Liver (tissue), 3 donors: ENCODE results near the gene THADA.

Experiments
- CTCF ChIP-seq: fragments of 150-350 bp; IDR thresholded peaks from 2 replicates; pipeline ENCODE4 v1.5.1; 2017; ENCODE audit warnings: improper control_type of control experiment, low read depth, low read length; ENCODE audit not compliant: missing input control
- RAD21 ChIP-seq, 2 donors: IDR thresholded peaks; 2 replicates each; pipeline ENCODE4 v1.6.1; 2016; ENCODE audit warnings: antibody characterized with exemption in 2 of 2, mild to moderate bottlenecking in 2 of 2
- SP1 ChIP-seq: IDR thresholded peaks from 2 replicates; pipeline ENCODE4 v1.6.1; 2018; ENCODE audit warnings: antibody characterized with exemption, mild to moderate bottlenecking
- TAF1 ChIP-seq: conservative IDR thresholded peaks from 2 replicates; pipeline ENCODE4 v1.6.1; 2016; ENCODE audit warnings: antibody characterized with exemption, mild to moderate bottlenecking
- YY1 ChIP-seq: IDR thresholded peaks from 2 replicates; pipeline ENCODE4 v1.6.1; 2016; ENCODE audit warnings: antibody characterized with exemption, mild to moderate bottlenecking
- ZBTB33 ChIP-seq: IDR thresholded peaks from 2 replicates; pipeline ENCODE4 v1.6.1; 2016; ENCODE audit warnings: antibody characterized with exemption
- TF ChIP-seq, protein P1 (sequence below): IDR thresholded peaks from 2 replicates; pipeline ENCODE4 v1.6.1; 2016; ENCODE audit warnings: antibody characterized with exemption
- donor health status: healthy.
- donor health status: healthy.

DNA sequence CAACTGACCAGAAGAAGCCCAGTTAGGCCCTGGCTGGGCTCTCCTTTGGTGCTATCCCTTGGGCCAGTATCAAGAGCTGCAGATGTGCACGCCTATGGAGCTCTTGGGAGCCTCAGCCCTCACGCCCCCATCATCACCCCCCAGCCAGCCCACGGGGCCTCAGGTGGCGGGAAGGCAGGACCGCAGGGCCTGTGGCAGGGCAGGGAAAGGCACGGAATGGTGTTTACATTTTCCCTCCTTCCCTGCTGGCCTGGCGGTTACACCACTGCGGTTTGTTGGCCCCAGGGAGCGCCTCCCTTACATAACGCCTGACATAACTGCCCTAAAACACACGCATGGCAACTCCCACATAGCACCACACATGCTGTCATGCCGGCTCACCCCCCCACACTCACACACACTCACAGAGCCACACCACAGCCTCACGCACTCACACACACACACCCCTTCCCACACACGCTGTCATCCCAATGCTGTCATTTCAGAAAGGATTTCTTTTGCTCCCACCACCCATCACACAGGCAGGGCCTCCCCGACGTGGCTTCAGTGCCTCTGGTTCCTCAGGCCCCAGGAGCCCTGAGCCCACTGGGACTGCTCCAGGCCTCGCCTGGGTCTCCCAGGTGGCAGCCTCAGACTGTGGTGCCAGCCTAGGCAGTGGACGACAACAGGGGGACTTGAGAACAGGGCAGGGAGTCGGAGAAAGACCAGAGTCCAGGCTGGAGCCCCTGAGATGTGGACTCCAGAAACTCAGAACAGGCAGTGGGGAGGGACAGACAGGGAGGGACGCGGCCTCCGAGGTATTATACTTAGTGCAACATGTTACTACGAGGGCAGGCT lies 385.2 kb downstream of the THADA start:
- no peak for TF ChIP-seq CTCF
- TF ChIP-seq, protein P1, sequence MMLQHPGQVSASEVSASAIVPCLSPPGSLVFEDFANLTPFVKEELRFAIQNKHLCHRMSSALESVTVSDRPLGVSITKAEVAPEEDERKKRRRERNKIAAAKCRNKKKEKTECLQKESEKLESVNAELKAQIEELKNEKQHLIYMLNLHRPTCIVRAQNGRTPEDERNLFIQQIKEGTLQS = no peak
- peak in 1 of 2 donors; percentile 33 for TF ChIP-seq RAD21 (IDR thresholded peaks at IDR 0.05)
- no peak for TF ChIP-seq ZBTB33
- TF ChIP-seq SP1 = no peak
- TF ChIP-seq TAF1 = no peak
- TF ChIP-seq YY1 = no peak
